Neural progenitor cell (in vitro differentiated cells): ENCODE measurements around the gene PLXNA4.

ENCODE experiments used
- EZH2 ChIP-seq: fragments of 200-600 bp; sonication (generic); IDR thresholded peaks from 2 replicates; pipeline ENCODE4 v1.6.1; 2017; ENCODE audit warnings: antibody characterized with exemption, mild to moderate bottlenecking, moderate library complexity
- TF ChIP-seq, protein P1 (sequence below): fragments of 200-600 bp; sonication (generic); IDR thresholded peaks from 2 replicates; pipeline ENCODE4 v1.5.1; 2017; ENCODE audit warnings: antibody characterized with exemption, mild to moderate bottlenecking

DNA sequence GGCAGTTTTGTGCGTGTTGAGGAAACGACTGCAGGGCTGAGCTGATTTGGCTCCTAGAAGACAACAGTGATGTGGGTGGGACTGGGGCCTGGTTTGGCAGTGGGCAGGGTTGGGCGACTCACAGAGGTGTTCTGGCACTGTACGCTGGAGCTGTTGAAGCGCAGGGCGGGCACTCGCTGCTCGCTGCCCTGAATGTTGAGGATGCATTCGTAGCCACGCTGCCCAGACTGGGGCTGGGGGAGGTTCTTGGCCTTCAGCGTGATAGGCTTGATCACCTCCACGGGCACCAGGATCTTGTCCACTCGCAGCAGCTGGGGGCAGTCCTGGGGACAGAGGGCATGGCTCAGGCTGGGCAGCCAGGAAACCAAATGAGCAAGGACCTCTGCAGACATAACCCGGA is 365.4 kb downstream of the PLXNA4 start:
- TF ChIP-seq, protein P1, sequence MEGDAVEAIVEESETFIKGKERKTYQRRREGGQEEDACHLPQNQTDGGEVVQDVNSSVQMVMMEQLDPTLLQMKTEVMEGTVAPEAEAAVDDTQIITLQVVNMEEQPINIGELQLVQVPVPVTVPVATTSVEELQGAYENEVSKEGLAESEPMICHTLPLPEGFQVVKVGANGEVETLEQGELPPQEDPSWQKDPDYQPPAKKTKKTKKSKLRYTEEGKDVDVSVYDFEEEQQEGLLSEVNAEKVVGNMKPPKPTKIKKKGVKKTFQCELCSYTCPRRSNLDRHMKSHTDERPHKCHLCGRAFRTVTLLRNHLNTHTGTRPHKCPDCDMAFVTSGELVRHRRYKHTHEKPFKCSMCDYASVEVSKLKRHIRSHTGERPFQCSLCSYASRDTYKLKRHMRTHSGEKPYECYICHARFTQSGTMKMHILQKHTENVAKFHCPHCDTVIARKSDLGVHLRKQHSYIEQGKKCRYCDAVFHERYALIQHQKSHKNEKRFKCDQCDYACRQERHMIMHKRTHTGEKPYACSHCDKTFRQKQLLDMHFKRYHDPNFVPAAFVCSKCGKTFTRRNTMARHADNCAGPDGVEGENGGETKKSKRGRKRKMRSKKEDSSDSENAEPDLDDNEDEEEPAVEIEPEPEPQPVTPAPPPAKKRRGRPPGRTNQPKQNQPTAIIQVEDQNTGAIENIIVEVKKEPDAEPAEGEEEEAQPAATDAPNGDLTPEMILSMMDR: no peak
- TF ChIP-seq EZH2: no peak
